GM12878 (cell line): ENCODE measurements around the gene DCUN1D4. TPM values are rescaled to one million over a fixed set of nuclear protein-coding genes. Genes with fewer than 3 reads are reported as not detected.

ENCODE experiments used
- BACH1 ChIP-seq: fragments of 450-650 bp; IDR thresholded peaks from 2 replicates; pipeline ENCODE4 v1.6.1; 2017; ENCODE audit warnings: mild to moderate bottlenecking, borderline replicate concordance
- CBX3 ChIP-seq: fragments of 200-600 bp; sonication (generic); IDR thresholded peaks from 2 replicates; pipeline ENCODE4 v1.6.1; 2016; ENCODE audit warnings: low read depth, borderline replicate concordance
- CEBPZ ChIP-seq: fragments of 150-350 bp; IDR thresholded peaks from 2 replicates; pipeline ENCODE4 v1.6.1; 2016; ENCODE audit warnings: low read depth, low read length
- CHD4 ChIP-seq: fragments of 200-600 bp; sonication (generic); IDR thresholded peaks from 2 replicates; pipeline ENCODE4 v1.6.1; 2016; ENCODE audit warnings: mild to moderate bottlenecking
- CREM ChIP-seq: IDR thresholded peaks from 2 replicates; pipeline ENCODE4 v1.6.1; 2014; ENCODE audit warnings: antibody characterized with exemption, low read depth
- ETV6 ChIP-seq, 2 experiments: fragments of 450-650 bp in 1 of 2; IDR thresholded peaks in 1 of 2; conservative IDR thresholded peaks in 1 of 2; 2 replicates each; pipeline ENCODE4 v1.6.1; 2014; ENCODE audit warnings: antibody characterized with exemption in 1 of 2, borderline replicate concordance in 1 of 2, low read depth in 1 of 2, mild to moderate bottlenecking in 1 of 2, moderate library complexity in 1 of 2
- GABPA ChIP-seq: IDR thresholded peaks from 2 replicates; pipeline ENCODE4 v1.6.1; 2014; ENCODE audit warnings: antibody characterized with exemption, low read depth, mild to moderate bottlenecking, inconsistent platforms
- HDAC2 ChIP-seq: fragments of 200-600 bp; sonication (generic); IDR thresholded peaks from 2 replicates; pipeline ENCODE4 v1.6.1; 2017
- HDGF ChIP-seq: fragments of 450-650 bp; IDR thresholded peaks from 2 replicates; pipeline ENCODE4 v1.6.1; 2016; ENCODE audit warnings: antibody characterized with exemption
- MAX ChIP-seq: IDR thresholded peaks from 2 replicates; pipeline ENCODE4 v1.6.1; 2012; ENCODE audit warnings: low read depth, low read length, improper control_type of control experiment
- NR2F1 ChIP-seq: fragments of 450-650 bp; conservative IDR thresholded peaks from 2 replicates; pipeline ENCODE4 v1.6.1; 2017; ENCODE audit warnings: mild to moderate bottlenecking
- NRF1 ChIP-seq: conservative IDR thresholded peaks from 2 replicates; pipeline ENCODE4 v1.6.1; 2011; ENCODE audit warnings: mild to moderate bottlenecking, low read depth, low read length, improper control_type of control experiment
- PML ChIP-seq: IDR thresholded peaks from 2 replicates; pipeline ENCODE4 v1.6.1; 2012; ENCODE audit warnings: low read length, inconsistent platforms
- POLR2AphosphoS5 ChIP-seq: IDR thresholded peaks from 2 replicates; pipeline ENCODE4 v1.6.1; 2011; ENCODE audit warnings: mild to moderate bottlenecking, low read length, inconsistent platforms
- RB1 ChIP-seq: fragments of 450-650 bp; formaldehyde crosslinking; IDR thresholded peaks from 2 replicates; pipeline ENCODE4 v1.6.1; 2017; ENCODE audit warnings: mild to moderate bottlenecking, borderline replicate concordance
- SMAD1 ChIP-seq: fragments of 450-650 bp; IDR thresholded peaks from 2 replicates; pipeline ENCODE4 v1.6.1; 2018; ENCODE audit warnings: mild to moderate bottlenecking, low read depth; ENCODE audit not compliant: partially characterized antibody
- SMARCA5 ChIP-seq: fragments of 450-650 bp; IDR thresholded peaks from 2 replicates; pipeline ENCODE4 v1.6.1; 2017; ENCODE audit warnings: mild to moderate bottlenecking
- SMC3 ChIP-seq: IDR thresholded peaks from 2 replicates; pipeline ENCODE4 v1.6.1; 2011; ENCODE audit warnings: low read length, improper control_type of control experiment, borderline replicate concordance
- TCF12 ChIP-seq: IDR thresholded peaks from 2 replicates; pipeline ENCODE4 v1.6.1; 2011; ENCODE audit warnings: low read depth, mild to moderate bottlenecking, low read length
- ZBED1 ChIP-seq: IDR thresholded peaks from 2 replicates; pipeline ENCODE4 v1.6.1; 2016; ENCODE audit warnings: borderline replicate concordance
- ZNF207 ChIP-seq: fragments of 450-650 bp; IDR thresholded peaks from 2 replicates; pipeline ENCODE4 v1.6.1; 2014; ENCODE audit warnings: antibody characterized with exemption, mild to moderate bottlenecking, borderline replicate concordance
- ZNF274 ChIP-seq: IDR thresholded peaks from one replicate; pipeline ENCODE4 v1.8.0; 2011; ENCODE audit not compliant: insufficient read length, insufficient read depth
- polyA plus RNA-seq, 11 experiments: library from polyadenylated mRNA; depleted of rRNA in 4 of 11; unstranded in 6 of 11; stranded (reverse) in 5 of 11; fragments of >200 nt; fragmentation: Nextera tagmentation in 4 of 11; fragmentation: Illumina TruSeq in 1 of 11; extraction: Ambion mirVana in 4 of 11; extraction: Trizol in 1 of 11; gene quantifications; 1 replicate in 1 of 11; 2 replicates in 10 of 11; pipeline versions ENCODE4 v1.2.1 to v1.2.3, GENCODE V29; 2011 to 2016; ENCODE audit warnings: inconsistent platforms in 2 of 11, missing spikeins in 2 of 11, low read depth in 1 of 11
- total RNA-seq, 4 experiments: library from RNA; depleted of rRNA in 3 of 4; stranded (reverse); fragments of >200 nt in 3 of 4; fragmentation: Illumina TruSeq in 1 of 4; extraction: Trizol in 1 of 4; gene quantifications; 2 replicates each; pipeline versions ENCODE4 v1.2.1 to v1.2.3, GENCODE V29; 2013 to 2021
- TF ChIP-seq, protein P1 (sequence below): fragments of 450-650 bp; IDR thresholded peaks from 2 replicates; pipeline ENCODE4 v1.6.1; 2016; ENCODE audit warnings: mild to moderate bottlenecking
- TF ChIP-seq, protein P2 (sequence below), 3 experiments: IDR thresholded peaks in 2 of 3; conservative IDR thresholded peaks in 1 of 3; 2 replicates each; pipeline ENCODE4 v1.5.1; 2011; ENCODE audit warnings: low read depth in 3 of 3, low read length in 3 of 3, mild to moderate bottlenecking in 3 of 3, control low read depth in 2 of 3, moderate library complexity in 2 of 3, inconsistent platforms in 1 of 3, mixed read lengths in 1 of 3; ENCODE audit not compliant: control insufficient read depth in 2 of 3, insufficient read depth in 1 of 3; ENCODE audit errors: extremely low read depth in 1 of 3
- TF ChIP-seq, protein P3 (sequence below): IDR thresholded peaks from 2 replicates; pipeline ENCODE4 v1.6.1; 2011; ENCODE audit warnings: mild to moderate bottlenecking, low read depth, low read length, moderate library complexity; ENCODE audit not compliant: insufficient replicate concordance

The DCUN1D4 gene
- total and polyA plus RNA-seq, 10 of the 15 experiments (the other 5 are each of a cell fraction or from before 2014, with no cell fraction given): 7.1 to 62.6 (median 16.8) TPM

- TF ChIP-seq CEBPZ: no peak
- no peak for TF ChIP-seq MAX
- TF ChIP-seq, protein P1, sequence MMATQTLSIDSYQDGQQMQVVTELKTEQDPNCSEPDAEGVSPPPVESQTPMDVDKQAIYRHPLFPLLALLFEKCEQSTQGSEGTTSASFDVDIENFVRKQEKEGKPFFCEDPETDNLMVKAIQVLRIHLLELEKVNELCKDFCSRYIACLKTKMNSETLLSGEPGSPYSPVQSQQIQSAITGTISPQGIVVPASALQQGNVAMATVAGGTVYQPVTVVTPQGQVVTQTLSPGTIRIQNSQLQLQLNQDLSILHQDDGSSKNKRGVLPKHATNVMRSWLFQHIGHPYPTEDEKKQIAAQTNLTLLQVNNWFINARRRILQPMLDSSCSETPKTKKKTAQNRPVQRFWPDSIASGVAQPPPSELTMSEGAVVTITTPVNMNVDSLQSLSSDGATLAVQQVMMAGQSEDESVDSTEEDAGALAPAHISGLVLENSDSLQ: no peak
- TF ChIP-seq, protein P2, sequence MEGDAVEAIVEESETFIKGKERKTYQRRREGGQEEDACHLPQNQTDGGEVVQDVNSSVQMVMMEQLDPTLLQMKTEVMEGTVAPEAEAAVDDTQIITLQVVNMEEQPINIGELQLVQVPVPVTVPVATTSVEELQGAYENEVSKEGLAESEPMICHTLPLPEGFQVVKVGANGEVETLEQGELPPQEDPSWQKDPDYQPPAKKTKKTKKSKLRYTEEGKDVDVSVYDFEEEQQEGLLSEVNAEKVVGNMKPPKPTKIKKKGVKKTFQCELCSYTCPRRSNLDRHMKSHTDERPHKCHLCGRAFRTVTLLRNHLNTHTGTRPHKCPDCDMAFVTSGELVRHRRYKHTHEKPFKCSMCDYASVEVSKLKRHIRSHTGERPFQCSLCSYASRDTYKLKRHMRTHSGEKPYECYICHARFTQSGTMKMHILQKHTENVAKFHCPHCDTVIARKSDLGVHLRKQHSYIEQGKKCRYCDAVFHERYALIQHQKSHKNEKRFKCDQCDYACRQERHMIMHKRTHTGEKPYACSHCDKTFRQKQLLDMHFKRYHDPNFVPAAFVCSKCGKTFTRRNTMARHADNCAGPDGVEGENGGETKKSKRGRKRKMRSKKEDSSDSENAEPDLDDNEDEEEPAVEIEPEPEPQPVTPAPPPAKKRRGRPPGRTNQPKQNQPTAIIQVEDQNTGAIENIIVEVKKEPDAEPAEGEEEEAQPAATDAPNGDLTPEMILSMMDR (IDR thresholded peaks at IDR 0.05 in 2 of 3, conservative IDR thresholded peaks at IDR 0.05 in 1 of 3; ENCODE audit: control insufficient read depth in 2 of 3, extremely low read depth in 1 of 3, insufficient read depth in 1 of 3, low read depth in 3 of 3, low read length in 3 of 3): peak; percentile 82 to 88 (median 87)
- no peak for TF ChIP-seq RB1
- no peak for TF ChIP-seq ETV6 (conservative IDR thresholded peaks at IDR 0.05 in 1 of 2, IDR thresholded peaks at IDR 0.05 in 1 of 2; ENCODE audit: borderline replicate concordance in 1 of 2, low read depth in 1 of 2)
- no peak for TF ChIP-seq TCF12
- TF ChIP-seq HDGF: no peak
- TF ChIP-seq SMC3: peak; percentile 62; the same call in 1 of the 2 replicates
- TF ChIP-seq BACH1: peak; percentile 43; the same call in 1 of the 2 replicates
- no peak for TF ChIP-seq NRF1
- TF ChIP-seq POLR2AphosphoS5: no peak
- no peak for TF ChIP-seq ZBED1
- TF ChIP-seq ZNF274: no peak
- TF ChIP-seq SMARCA5: peak; percentile 39; the same call in 1 of the 2 replicates
- no peak for TF ChIP-seq GABPA
- TF ChIP-seq CREM: peak; percentile 27; the same call in 1 of the 2 replicates
- TF ChIP-seq, protein P3, sequence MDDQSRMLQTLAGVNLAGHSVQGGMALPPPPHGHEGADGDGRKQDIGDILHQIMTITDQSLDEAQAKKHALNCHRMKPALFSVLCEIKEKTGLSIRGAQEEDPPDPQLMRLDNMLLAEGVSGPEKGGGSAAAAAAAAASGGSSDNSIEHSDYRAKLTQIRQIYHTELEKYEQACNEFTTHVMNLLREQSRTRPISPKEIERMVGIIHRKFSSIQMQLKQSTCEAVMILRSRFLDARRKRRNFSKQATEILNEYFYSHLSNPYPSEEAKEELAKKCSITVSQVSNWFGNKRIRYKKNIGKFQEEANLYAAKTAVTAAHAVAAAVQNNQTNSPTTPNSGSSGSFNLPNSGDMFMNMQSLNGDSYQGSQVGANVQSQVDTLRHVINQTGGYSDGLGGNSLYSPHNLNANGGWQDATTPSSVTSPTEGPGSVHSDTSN: no peak
- no peak for TF ChIP-seq CHD4
- no peak for TF ChIP-seq NR2F1
- TF ChIP-seq SMAD1: no peak
- TF ChIP-seq ZNF207: no peak
- no peak for TF ChIP-seq HDAC2
- no peak for TF ChIP-seq CBX3
- TF ChIP-seq PML: no peak
These were observed 53.0 kb downstream of the DCUN1D4 start (continued) for GRCh38 chr4:51895816-51896408.
